ENCODE results near the gene PHETA1.

PHETA1 gene

GRCh38 chr12:111312016-111312415 is 56.9 kb downstream of the PHETA1 start:
- in situ Hi-C loops (cut with MboI; ENCODE audit: low pct_unique_long_range_greater_than_20kb, low sequenced_read_pairs, unreplicated experiment), result no loop called here
- DNase-seq (ENCODE audit: low spot score), result no peak
- TF ChIP-seq CTCF (IDR thresholded peaks at IDR 0.05; ENCODE audit: extremely low read depth, insufficient read depth, missing control alignments), result no peak

GRCh38 chr12:111311011-111311410 is 57.9 kb downstream of the PHETA1 start:
- in situ Hi-C loops (cut with MboI; ENCODE audit: low pct_unique_long_range_greater_than_20kb, low sequenced_read_pairs, unreplicated experiment), result no loop called here
- DNase-seq (ENCODE audit: low spot score), result no peak
- TF ChIP-seq CTCF (IDR thresholded peaks at IDR 0.05; ENCODE audit: extremely low read depth, insufficient read depth, missing control alignments), result no peak

Data from GM13977 (cell line).